Right ventricle myocardium superior (tissue), 1 donor: ENCODE measurements around the gene FAM72C. TPM values are rescaled to one million over a fixed set of nuclear protein-coding genes. Genes with fewer than 3 reads are reported as not detected.
"Not testable (repeated sequence)": the region's sequence is repeated elsewhere in the genome, so short reads cannot be mapped to it uniquely, and the experiment has no call there.

Experiments
- ATAC-seq: fragments of 200-7000 bp; cut with Tn5 transposase; one replicate; pipeline ENCODE4 v1.9.1; 2020; ENCODE audit warnings: mild to moderate bottlenecking; ENCODE audit not compliant: poor library complexity
- DNase-seq: peaks from one replicate; pipeline ENCODE4 v3.0.0-alpha.2; 2020
- intact Hi-C: fragments of 100-400 bp; cut with DNase I; formaldehyde crosslinking; loops from one replicate; pipeline ENCODE4 v1.11.2; 2022
- total RNA-seq: library from RNA; stranded (reverse); fragmentation: NEBNext Ultra II Directional; extraction: Animal tissue kit (Norgen Biotek cat#: 25700); gene quantifications from one replicate; pipeline ENCODE4 v1.2.1, GENCODE V29; 2021
- donor health status: DM: no; HTN: yes; CAD: no; lungs with severe emphysema.

The FAM72C gene
- total RNA-seq, 1 donor from 2014 or later: not detected

DNA sequence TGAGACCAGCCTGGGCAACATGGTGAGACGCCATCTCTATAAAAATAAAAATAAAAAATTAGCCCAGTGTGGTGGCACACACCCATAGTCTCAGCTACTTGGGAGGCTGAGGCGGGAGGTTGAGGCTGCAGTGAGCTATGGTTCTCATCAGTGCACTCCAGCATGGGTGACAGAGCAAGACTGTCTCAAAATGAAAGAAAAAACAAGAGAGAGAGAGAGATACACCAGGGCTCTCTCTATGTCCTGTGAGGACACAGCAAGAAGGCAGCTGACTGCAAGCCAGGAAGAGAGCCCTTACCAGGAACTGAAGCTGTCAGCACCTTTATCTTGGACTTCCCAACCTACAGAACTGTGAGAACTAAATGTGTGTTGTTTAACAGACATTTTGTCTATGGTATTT lies 32.1 kb downstream of the FAM72C start:
- ATAC-seq, DNase-seq, intact Hi-C loops: not testable (repeated sequence)

GRCh38 chr1:143938922-143939321 lies 32.9 kb downstream of the FAM72C start:
- peak; percentile 60 for ATAC-seq

DNA sequence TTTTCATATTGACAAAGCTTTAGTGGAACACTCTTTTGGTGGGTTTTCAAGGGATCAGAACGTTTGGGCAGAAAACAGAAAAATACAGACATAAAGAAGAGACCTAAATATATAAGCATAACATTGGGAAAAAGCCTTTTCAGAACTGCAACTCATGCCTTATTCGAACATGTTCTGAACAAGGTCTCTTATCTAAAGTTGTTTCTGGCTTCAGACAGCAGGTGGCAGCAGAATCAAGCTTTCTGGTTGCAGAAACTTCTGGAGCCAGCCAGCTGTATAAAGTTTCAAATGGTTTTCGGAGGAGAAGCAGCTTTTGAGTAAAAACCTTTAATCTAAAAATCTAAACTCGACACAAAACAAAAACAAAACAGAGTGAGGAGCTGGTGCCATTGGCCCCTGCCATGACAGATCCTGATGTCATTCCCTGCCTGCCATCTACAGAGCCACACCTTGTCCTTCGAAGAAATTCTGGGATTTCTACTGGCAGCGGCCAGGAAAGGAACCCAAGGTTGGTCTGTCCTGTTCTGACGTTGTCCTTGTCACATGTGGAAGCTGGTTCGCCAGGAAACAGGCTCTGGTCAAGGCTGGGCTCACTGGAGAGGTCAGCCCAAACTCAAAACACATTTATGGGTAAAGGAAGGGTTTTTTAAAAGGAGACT lies 35.2 kb downstream of the FAM72C start:
- ATAC-seq: peak; percentile 86
- intact Hi-C loops, DNase-seq: not testable (repeated sequence)

More at GRCh38 chr1:143938922-143939321, 32.9 kb downstream of the FAM72C start:
- intact Hi-C loops, DNase-seq: not testable (repeated sequence)

DNA sequence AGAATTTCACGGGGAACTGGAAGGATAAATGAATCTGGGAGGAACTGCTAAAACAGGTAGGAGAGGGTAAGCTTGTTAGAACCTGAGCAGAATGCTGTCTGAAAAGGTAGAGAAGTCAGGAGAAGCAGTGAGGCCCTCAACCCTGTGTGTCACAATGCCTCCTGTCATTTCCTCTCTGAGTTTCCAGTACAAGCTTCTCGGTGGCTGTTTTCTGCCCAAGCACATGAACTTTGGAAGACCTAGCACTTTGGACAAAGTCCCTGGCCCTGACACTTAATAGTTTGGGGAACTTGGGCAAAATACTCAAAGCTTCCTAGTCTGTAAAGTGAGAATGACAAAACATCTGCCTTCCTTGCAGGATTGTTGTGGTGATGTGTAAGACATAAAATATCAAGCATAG lies 52.7 kb downstream of the FAM72C start:
- ATAC-seq, intact Hi-C loops, DNase-seq: not testable (repeated sequence)

- DNase-seq, intact Hi-C loops: not testable (repeated sequence)
These were observed 53.2 kb downstream of the FAM72C start for GRCh38 chr1:143918552-143918951.

GRCh38 chr1:143913705-143914104 lies 58.1 kb downstream of the FAM72C start:
- intact Hi-C loops, DNase-seq, ATAC-seq: not testable (repeated sequence)

More at GRCh38 chr1:143918552-143918951, 53.2 kb downstream of the FAM72C start:
- ATAC-seq: not testable (repeated sequence)
